HG03520 (cell line): ENCODE measurements around the gene PLAC8L1.
"Not testable (repeated sequence)": the region's sequence is repeated elsewhere in the genome, so short reads cannot be mapped to it uniquely, and the experiment has no call there.

Experiments used
- ATAC-seq: cut with Tn5 transposase; IDR thresholded peaks from one replicate; pipeline ENCODE4 v1.9.1; 2021; ENCODE audit warnings: mild to moderate bottlenecking, moderate library complexity; ENCODE audit not compliant: unreplicated experiment

Gene PLAC8L1, protein sequence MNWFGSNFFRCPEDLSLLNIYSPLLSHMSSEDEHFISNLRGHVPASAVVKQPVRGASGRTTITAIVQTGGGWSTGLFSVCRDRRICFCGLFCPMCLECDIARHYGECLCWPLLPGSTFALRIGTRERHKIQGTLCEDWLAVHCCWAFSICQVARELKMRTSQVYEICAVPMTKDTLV

DNA sequence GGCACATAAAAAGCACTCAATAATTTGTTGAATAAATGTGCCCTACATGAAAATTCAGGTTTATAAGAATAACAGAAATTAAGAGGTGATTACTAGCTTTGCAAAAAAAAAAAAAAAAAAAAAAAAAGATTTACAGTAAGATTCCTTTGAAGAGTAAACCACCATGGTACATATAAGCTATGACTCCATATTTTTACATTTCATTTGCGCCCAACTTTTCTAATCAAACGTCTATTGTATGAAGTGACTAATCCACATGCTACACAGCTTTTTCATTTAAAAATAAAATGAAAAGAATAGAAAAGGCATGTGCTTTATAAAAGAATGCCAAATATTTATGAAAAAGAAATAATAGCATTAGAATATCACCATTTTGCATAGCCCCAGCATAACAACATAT, at the start of gene PLAC8L1:
PLAC8L1 (minus strand) TSS at position 101 of the 400 bp plus-strand sequence. CDS start 1,266 bp downstream, outside the sequence.
- no peak for ATAC-seq

DNA sequence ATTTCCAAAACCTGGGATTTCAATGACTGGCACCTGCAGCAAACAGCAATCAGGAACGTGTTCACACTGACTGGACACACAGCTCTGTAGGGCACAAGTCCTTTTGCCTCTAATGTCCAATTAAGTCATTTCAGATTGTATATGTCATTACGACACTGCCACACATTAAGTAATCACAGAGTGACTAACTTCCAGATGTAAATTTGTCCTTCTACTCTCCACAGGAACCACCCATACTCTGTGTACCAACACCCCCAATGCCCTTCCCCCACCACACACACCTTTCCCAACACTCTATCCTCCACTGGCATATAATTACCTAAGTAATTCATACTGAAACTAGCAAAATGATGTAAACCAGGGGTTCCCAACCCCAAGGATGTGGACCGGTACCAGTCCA, 46.6 kb upstream of the PLAC8L1 start:
- ATAC-seq = no peak

DNA sequence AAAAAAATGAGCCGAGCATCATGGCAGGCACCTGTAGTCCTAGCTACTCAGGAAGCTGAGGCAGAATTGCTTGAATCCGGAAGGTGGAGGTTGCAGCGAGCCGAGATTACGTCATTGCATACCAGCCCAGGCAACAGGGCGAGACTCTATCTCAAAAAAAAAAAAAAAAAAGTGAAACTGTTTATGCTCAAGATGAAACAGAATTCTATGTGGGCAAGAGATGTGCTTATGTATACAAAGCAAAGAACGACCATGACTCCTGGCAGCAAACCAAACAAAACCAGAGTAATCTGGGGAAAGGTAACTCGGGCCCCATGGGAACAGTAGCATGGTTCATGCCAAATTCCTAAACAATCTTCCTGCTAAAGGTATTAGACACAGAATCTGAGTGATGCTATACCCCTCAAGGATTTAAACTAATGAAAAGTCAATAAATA, 32.6 kb upstream of the PLAC8L1 start:
- no peak for ATAC-seq

DNA sequence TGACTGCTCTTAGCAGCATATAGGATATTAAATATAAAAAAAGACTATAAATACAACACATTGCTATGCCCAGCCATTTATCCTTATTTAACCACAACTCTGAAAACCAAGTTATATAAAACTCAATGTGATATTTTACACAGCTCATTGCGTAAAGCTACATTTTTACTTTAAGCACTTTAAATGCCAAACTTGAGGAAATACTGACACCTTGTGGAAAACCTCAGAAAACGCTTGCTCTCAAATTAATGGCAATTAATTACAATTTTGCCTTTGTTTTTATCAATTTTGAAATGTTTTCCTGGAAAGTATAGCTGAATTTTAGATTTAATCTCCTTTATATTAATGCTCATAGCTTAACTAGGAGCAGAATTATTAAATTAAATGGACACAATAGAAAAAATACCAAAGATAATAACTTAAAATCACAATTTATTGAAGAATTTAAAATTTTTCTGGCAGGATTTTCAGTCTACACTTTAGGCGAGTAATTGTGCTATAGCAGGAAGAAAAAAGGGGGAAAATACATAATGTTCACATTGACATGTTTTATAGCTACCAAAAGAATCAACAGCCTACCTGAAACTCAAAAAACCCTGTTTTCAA, 25.2 kb upstream of the PLAC8L1 start:
- no peak for ATAC-seq

DNA sequence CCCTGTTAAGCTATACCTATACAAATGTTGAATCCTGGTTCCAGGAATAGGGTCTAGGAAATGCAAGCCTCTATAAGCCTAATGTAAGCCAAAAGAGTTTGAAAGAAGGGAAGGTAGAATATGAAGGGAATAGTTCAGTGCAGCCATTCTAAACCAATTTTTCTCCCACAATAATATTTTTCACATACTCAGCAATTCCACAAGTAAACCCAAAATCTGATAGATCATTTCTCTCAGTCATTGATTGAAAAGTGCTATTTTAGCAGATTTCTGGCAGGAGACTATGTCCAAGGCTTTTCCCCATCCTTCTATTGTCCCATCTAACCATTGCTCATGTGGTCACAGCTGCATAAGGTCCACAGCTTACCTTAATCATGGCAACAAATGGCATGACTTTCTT, 20.7 kb upstream of the PLAC8L1 start:
- no peak for ATAC-seq

DNA sequence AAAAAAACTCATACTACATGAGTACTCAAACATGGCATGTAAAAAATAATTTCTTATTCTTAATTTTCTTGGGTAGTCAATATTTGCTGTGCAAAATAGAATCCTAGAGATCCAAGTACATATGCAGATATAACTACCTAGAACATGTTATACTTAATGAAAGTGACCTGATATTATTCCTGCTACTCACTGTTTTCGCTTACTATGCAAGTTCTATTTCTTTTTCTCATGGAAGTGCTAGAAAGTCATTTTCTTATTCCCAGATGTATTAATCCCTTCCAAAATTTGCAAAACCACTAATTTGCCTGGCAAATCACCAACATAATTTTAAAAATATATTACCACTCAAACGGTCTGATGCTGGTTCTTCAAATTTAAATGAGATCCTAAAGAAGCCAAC, 19.2 kb upstream of the PLAC8L1 start:
- no peak for ATAC-seq

DNA sequence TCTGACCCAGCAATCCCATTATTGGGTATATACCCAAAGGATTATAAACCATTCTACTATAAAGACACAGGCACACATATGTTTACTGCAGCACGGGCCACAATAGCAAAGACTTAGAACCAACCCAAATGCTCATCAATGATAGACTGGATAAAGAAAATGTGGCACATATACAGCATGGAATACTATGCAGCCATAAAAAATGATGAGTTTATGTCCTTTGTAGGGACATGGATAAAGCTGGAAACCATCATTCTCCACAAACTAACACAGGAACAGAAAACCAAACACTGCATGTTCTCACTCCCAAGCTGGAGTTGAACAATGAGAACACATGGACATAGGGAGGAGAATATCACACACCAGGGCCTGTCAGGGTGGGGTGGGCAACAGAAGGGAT, 16.1 kb upstream of the PLAC8L1 start:
- not testable (repeated sequence) for ATAC-seq

DNA sequence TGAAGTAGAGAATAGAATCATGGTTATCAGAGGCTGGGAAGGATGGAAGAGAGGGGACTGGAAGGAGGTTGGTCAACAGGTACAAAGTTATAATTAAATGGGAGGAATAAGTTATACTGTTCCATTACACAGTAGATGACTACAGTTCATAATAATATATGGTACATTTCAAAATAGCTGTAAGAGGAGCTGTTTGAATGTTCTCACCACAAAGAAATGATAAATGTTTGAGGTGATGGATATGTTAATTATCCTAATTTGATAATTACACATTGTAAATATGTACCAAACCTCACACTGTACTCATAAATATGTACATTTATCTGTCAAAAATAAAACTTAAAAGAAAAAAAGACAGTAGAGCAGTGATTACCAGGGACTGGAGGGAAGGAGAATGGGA, 12.9 kb upstream of the PLAC8L1 start:
- ATAC-seq = no peak

DNA sequence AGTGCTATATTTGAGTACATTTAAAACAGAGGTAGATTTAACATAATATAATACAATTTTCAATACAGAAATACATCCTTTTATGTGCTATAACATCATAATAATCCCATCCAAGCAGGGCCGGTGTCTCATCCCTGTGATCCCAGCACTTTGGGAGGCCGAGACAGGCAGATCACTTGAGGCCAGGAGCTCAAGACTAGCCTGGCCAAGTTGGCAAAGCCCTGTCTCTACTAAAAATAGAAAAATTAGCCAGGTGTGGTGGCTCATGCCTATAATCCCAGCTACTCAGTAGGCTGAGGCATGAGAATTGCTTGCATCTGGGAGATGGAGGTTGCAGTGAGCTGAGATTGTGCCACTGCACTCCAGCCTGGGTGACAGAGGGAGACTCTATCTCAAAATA, 11.8 kb upstream of the PLAC8L1 start:
- not testable (repeated sequence) for ATAC-seq

DNA sequence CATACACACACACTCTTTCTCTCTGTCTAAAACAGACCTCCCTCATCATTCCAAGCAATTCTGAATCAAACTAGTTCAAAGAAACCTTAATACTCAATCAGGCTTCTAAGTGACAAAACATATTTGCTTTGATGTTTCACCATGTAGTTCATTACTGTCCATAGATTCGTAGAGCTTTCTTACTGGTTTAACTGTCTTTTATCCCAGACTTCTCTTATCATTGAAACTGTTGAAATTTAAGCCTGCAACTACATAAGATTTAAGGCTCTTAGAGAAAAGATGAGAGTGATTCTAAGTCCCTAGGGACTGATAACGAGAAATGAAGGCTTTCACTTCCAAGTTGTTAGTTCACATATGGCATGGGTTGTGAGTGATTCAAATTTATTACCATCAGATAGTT, 11.0 kb upstream of the PLAC8L1 start:
- ATAC-seq = no peak

DNA sequence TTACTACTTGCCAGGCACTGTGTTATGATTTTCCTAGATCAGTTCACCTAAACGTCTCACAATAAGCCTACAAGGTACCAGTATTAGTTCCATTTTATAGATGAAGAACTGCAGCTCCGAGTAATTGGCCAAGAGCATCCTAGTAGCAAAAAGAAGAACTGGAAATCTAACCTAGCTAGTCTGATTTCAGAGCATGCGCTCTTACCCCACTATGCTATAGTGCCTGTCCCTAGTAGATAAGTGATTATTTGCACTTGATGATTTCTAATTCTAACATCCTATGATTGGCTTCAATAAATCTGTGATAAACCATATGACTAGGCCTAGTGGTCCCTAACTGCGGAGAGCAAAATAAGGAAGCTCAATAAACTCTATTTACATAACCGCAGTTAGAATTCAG, 7.1 kb upstream of the PLAC8L1 start:
- no peak for ATAC-seq

DNA sequence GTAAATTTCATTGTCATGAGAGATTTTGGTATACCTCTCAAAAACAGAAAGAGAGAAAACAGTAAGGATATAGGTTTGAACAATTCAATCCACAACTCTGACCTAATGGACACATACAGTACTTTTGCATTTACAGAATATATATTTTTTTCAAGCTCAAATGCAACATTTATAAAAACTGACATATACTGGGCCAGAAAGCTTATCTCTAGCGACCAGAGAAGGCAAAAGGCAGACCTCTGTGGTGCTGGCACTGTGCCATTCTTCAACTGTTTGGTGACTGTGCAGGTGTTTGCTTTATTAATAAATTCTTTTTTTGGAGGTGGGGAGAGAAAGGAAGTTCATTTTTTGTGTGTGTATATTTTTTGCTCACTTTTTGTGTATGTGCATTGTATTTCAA, 6.0 kb upstream of the PLAC8L1 start:
- ATAC-seq = no peak

DNA sequence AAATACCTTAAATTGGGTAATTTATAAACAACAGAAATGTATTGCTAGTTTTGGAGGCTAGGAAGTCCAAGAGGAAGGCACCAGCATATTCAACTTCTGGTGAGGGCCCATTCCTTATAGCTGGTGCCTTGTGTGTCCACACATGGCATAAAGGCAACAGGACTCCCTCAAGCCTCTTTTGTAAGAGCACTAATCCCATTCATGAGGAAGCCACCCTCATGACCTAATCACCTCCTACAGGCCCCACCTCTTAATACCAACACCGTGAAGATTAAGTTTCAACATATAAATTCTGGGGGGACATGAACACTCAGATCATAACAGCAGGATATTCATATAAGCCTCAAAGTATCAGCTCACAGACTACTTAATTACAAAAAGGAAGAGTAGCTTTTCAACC, 4.0 kb upstream of the PLAC8L1 start:
- no peak for ATAC-seq

DNA sequence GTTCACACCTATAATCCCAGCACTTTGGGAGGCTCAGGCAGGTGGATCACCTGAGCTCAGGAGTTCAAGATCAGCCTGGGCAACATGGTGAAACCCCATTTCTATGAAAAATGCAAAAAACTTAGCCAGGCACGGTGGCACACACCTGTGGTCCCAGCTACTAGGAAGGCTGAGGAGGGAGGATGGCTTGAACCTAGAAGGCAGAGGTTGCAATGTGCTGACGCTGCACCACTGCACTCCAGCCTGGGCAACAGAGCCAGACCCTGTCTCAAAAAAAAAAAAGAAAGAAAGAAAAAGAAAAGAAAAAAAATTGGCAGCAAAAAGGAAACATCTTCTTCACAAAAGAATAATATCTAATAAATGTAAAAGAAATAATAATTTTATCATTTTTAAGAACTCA, 3.5 kb upstream of the PLAC8L1 start:
- not testable (repeated sequence) for ATAC-seq

DNA sequence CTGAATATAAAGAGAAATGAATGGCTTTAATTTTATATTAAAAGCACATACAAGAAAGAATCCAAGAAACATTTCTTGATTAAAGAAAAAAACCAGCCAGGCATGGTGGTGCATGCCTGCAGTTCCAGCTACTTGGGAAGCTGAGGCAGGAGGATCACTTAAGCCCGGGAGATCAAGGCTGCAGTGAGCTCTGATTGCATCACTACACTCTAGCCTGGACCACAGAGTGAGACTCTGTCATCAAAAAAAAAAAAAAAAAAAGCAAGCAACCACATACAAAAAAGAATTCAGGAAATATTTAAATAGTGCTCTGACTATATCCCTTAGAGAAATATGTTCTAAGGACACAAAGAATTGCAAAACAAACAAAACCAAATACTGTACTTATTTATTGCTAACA, 2.5 kb upstream of the PLAC8L1 start:
- ATAC-seq = no peak

DNA sequence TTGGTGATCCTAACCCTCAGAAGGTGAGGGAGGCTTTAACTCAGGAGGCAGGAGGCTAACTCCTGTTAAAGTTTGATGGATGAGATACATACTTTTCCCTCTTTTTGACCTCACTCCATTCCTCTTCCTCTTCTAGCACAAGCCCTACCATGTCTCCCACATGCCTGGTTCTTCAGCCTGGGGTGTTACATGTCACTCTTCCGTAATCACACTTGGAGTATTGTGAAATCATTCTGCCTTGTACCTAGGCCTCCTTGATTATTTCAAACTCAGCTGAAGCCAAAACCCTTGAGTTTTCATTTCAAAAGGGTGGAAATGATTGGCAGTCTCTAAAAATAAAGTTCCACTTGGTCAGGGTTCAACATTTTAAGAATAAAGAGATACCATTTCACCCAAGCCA, 1.8 kb downstream of the PLAC8L1 start:
- ATAC-seq = no peak

DNA sequence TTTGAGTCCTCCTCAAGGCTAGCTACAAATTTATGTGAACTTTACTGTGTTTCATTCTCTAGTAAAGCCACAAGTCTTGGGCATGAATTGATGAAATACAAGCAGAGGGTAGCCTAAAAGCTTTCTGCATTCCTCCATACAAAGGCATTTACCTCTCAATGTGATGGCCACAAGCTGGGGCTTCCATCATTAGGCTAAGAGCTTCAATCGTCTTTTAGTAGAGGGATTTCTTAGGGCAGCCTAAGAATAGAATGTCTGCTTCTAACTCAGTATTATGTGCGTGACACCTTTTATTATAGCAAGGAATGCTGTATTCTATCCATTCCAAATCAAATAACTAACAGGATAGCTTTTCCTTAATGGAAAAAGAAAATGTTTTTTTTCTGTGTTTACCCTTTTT, 3.7 kb downstream of the PLAC8L1 start:
- no peak for ATAC-seq

DNA sequence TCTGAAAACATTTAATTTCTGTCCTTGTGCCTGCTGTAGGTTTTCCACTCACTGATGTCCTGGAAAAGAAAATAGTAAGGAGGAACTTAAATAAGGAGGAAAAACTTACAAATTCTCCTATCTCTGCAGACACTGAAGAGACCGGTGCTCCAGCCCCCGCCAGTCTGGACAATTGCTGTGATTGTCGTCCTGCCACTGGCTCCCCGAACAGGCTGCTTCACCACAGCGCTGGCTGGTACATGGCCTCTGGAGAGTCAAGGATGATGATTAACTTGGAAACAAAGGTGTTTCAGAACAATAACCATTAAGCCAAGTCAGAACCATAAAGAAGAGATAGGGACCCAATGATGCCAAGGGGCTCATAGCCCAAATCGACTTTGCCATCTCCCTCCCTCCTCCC, 7.3 kb downstream of the PLAC8L1 start:
- ATAC-seq = no peak

DNA sequence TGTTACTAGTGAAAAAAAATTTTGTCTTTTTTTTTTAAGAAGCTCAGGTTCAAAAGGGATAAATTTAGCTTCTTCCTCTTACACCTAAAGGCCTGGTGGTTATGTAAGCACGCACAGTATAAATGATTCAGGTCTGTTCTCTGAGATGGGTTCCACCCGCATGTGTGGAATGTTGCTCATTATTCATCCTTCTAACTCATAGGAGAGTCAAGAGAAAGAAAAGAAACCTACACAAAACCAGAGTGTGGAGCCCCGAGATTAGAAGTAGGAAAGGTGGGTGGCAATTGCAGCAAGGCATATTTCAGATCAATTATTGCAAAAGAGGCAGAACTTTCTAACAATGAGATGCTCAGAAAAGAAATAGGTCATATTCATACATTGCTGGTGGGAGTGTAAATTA, 13.5 kb downstream of the PLAC8L1 start:
- no peak for ATAC-seq

DNA sequence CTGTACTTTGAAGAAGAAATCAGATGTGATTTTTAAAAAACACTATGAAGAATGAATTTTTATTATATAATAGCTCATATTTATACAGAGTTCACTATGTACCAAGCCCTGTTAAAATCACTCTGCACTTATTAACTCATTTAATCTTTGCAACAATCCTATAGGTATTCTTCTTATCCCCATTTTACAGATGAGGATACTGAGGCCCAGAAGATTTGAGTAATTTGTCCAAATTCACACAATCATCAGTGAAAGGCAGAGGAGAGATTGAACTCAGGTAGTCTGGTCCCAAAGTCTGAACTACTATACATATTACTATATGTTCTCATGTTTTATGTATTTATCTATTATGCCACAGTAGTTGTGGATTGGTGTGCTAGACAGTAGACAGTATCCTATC, 16.1 kb downstream of the PLAC8L1 start:
- ATAC-seq = no peak

DNA sequence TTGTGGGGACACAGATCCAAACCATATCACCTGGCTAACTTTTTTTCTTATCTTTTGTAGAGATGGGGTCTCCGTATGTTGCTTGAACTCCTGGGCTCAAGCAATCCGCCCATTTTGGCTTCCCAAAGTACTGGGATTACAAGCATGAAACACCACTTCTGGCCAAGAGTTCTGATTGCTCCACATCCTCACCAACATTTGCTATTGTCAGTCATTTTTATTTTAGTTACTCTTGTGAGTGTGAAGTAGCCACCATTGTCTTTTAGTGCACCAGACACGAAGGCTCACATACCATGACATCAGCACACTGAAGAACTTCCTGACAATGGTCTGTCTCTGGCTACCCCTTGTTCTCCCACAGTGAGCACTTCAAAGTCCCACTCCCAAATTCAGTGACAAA, 17.3 kb downstream of the PLAC8L1 start:
- no peak for ATAC-seq

DNA sequence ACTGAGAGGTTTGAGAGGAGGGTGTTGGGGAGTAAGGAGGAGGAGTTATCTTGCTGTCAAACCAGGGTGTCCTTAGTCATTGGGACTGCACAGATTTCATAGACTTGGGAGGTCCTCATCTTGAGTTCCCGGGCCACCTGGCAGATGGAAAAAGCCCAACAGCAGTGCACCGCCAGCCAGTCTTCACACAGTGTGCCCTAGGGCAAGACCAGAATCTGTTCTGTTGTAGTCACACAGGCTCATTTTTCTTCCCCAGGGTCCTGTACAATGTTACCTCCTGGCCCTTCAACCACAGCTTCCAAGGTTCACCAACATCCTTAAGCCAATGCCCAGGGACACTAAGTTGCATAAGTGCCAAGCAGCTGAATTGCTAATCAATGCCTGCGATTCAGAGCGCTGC, 21.0 kb downstream of the PLAC8L1 start:
- no peak for ATAC-seq

DNA sequence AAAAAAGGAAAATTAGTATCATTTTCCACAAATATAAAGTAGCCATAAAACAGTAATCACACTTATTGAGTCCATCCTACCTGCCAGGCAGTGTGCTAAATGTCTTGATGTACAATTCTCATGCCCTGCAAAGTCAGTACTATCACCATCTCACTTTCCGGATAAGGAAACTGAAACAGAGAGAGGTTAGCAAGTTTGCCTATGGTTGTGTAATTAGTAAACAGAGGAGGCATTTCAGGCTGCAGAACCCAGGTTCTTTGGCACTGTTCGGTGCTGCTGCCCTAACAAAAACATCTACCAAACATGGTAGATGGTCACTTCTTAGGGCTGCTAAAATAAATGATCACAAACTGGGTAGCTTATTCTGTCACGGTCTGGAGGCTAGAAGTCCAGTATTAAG, 22.6 kb downstream of the PLAC8L1 start:
- peak; percentile 84 for ATAC-seq
